Measurements from ENCODE around the gene TREML4.

The TREML4 gene

DNA sequence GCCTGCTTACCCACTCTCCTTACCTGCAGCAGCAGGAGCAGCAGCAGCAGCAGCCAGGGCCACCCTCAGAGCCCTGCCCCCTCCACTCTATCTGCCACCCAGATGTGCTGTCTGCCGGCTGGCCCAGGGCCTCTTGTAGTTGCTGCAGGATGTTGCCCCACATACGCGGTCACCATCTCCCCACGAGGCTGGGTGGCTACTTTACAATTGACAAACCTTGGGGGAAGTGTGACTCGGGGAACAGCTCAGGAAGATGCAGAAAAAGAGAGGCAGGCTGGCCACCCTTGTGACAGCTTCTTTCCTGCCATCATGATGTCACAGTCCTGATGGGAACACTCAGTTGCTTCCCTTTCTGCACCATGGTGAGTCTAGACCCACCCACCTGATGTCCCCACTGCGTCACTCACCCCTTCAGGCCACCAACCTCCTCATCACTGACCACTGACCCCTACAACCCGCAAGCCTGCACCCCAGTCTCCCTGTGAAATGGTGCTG lies 43.8 kb downstream of the TREML4 start:
- H3K36me3 ChIP-seq (ENCODE audit: control insufficient read depth, insufficient read depth, low read length) = no peaks in the 10 kb centered on the region
- H3K4me1 ChIP-seq (ENCODE audit: control insufficient read depth, insufficient read depth, low read length, poor library complexity, severe bottlenecking) = no peaks in the 10 kb centered on the region
- no peaks in the 10 kb centered on the region for H3K9me3 ChIP-seq (ENCODE audit: control insufficient read depth, low read length)
- H3K4me3 ChIP-seq (ENCODE audit: extremely low read depth, insufficient read depth, low read length, poor library complexity, severe bottlenecking) = no peak overlapping the region
- H3K27ac ChIP-seq (ENCODE audit: low read depth, low read length, severe bottlenecking) = no peak overlapping the region
- WGBS, 2 experiments (ENCODE audit: insufficient coverage in 2 of 2) = 83 to 84% methylated on average over 7 of the region's 7 CpGs

GRCh38 chr6:41272591-41273240 lies 44.6 kb downstream of the TREML4 start:
- no peaks in the 10 kb centered on the region for H3K4me1 ChIP-seq (ENCODE audit: control insufficient read depth, insufficient read depth, low read length, poor library complexity, severe bottlenecking)
- no peaks in the 10 kb centered on the region for H3K9me3 ChIP-seq (ENCODE audit: control insufficient read depth, low read length)
- WGBS, 2 experiments (ENCODE audit: insufficient coverage in 2 of 2) = 95 to 100% methylated on average over 4 to 5 of the region's 5 CpGs
- H3K36me3 ChIP-seq (ENCODE audit: control insufficient read depth, insufficient read depth, low read length) = no peaks in the 10 kb centered on the region
- H3K4me3 ChIP-seq (ENCODE audit: extremely low read depth, insufficient read depth, low read length, poor library complexity, severe bottlenecking) = no peak overlapping the region
- H3K27ac ChIP-seq (ENCODE audit: low read depth, low read length, severe bottlenecking) = no peak overlapping the region

- Histone ChIP-seq H3K9me3 (ENCODE audit: control insufficient read depth, low read length) (no peaks in the 10 kb centered on the region), H3K27ac (ENCODE audit: low read depth, low read length, severe bottlenecking) (no peak overlapping the region), H3K36me3 (ENCODE audit: control insufficient read depth, insufficient read depth, low read length) (no peaks in the 10 kb centered on the region), H3K4me3 (ENCODE audit: extremely low read depth, insufficient read depth, low read length, poor library complexity, severe bottlenecking) (no peak overlapping the region), H3K4me1 (ENCODE audit: control insufficient read depth, insufficient read depth, low read length, poor library complexity, severe bottlenecking) (no peaks in the 10 kb centered on the region)
- 60 to 80% methylated on average over 1 to 2 of the region's 5 CpGs for WGBS, 2 experiments (ENCODE audit: insufficient coverage in 2 of 2)
These were observed 45.6 kb downstream of the TREML4 start for GRCh38 chr6:41273714-41274113.

- Histone ChIP-seq H3K36me3 (ENCODE audit: control insufficient read depth, insufficient read depth, low read length) (no peaks in the 10 kb centered on the region), H3K4me3 (ENCODE audit: extremely low read depth, insufficient read depth, low read length, poor library complexity, severe bottlenecking) (no peak overlapping the region), H3K27ac (ENCODE audit: low read depth, low read length, severe bottlenecking) (no peak overlapping the region), H3K4me1 (ENCODE audit: control insufficient read depth, insufficient read depth, low read length, poor library complexity, severe bottlenecking) (no peaks in the 10 kb centered on the region), H3K9me3 (ENCODE audit: control insufficient read depth, low read length) (no peaks in the 10 kb centered on the region)
- no CpG with 5 or more reads among the region's 2 CpGs for WGBS, 2 experiments (ENCODE audit: insufficient coverage in 2 of 2)
These were observed 46.1 kb downstream of the TREML4 start for GRCh38 chr6:41274256-41274655.

- H3K4me1 ChIP-seq (ENCODE audit: control insufficient read depth, insufficient read depth, low read length, poor library complexity, severe bottlenecking) = no peaks in the 10 kb centered on the region
- WGBS, 2 experiments (ENCODE audit: insufficient coverage in 2 of 2) = 80 to 90% methylated on average over 4 of the region's 4 CpGs
These were observed 47.3 kb downstream of the TREML4 start for GRCh38 chr6:41275489-41275888.

GRCh38 chr6:41277605-41278004 lies 49.5 kb downstream of the TREML4 start:
- H3K4me1 ChIP-seq (ENCODE audit: control insufficient read depth, insufficient read depth, low read length, poor library complexity, severe bottlenecking) = no peaks in the 10 kb centered on the region
- no peak overlapping the region for H3K4me3 ChIP-seq (ENCODE audit: extremely low read depth, insufficient read depth, low read length, poor library complexity, severe bottlenecking)
- no peaks in the 10 kb centered on the region for H3K36me3 ChIP-seq (ENCODE audit: control insufficient read depth, insufficient read depth, low read length)
- no peak overlapping the region for H3K27ac ChIP-seq (ENCODE audit: low read depth, low read length, severe bottlenecking)
- H3K9me3 ChIP-seq (ENCODE audit: control insufficient read depth, low read length) = no peaks in the 10 kb centered on the region
- WGBS, 2 experiments (ENCODE audit: insufficient coverage in 2 of 2) = 89 to 100% methylated on average over 1 to 2 of the region's 2 CpGs

More at GRCh38 chr6:41275489-41275888, 47.3 kb downstream of the TREML4 start:
- Histone ChIP-seq H3K36me3 (ENCODE audit: control insufficient read depth, insufficient read depth, low read length) (no peaks in the 10 kb centered on the region), H3K9me3 (ENCODE audit: control insufficient read depth, low read length) (no peaks in the 10 kb centered on the region), H3K27ac (ENCODE audit: low read depth, low read length, severe bottlenecking) (no peak overlapping the region), H3K4me3 (ENCODE audit: extremely low read depth, insufficient read depth, low read length, poor library complexity, severe bottlenecking) (no peak overlapping the region)

GRCh38 chr6:41278699-41279405 lies 50.7 kb downstream of the TREML4 start:
- no peaks in the 10 kb centered on the region for H3K9me3 ChIP-seq (ENCODE audit: control insufficient read depth, low read length)
- 40 to 57% methylated on average over 7 to 10 of the region's 10 CpGs for WGBS, 2 experiments (ENCODE audit: insufficient coverage in 2 of 2)
- H3K4me3 ChIP-seq (ENCODE audit: extremely low read depth, insufficient read depth, low read length, poor library complexity, severe bottlenecking) = no peak overlapping the region
- H3K27ac ChIP-seq (ENCODE audit: low read depth, low read length, severe bottlenecking) = no peak overlapping the region
- H3K36me3 ChIP-seq (ENCODE audit: control insufficient read depth, insufficient read depth, low read length) = no peaks in the 10 kb centered on the region
- no peaks in the 10 kb centered on the region for H3K4me1 ChIP-seq (ENCODE audit: control insufficient read depth, insufficient read depth, low read length, poor library complexity, severe bottlenecking)

DNA sequence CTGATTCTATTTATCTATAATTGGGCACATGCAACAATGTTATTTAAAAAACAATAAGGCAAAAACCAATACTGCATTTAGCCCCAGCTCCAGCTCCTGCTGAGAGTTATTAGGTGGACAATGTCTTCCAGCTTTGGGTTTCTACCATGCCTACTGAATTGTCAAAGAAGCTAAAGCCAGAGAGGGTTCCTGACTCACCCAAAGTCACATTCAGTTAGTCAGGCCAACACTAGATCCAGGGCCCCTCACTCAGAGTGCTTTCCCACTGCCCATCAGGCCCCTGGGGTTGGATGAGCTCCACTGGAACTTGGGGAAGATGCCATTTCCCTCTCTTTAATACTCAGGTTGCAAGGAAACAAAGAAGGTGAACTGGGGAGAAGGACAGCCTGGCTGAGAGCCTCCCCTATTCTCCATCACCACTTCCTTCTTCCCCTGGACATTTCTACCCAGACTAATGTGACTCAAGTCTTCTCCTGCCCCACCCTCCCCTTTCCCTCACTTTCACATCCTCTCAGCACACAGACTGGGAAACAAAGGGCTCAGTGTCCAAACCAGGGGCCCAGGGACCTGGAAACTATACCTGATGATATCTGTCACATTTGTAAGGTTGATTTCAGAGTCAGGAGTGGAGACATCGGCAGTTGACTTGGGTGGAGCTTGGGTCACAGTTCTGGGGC lies 52.4 kb downstream of the TREML4 start:
- Histone ChIP-seq H3K9me3 (ENCODE audit: control insufficient read depth, low read length) (no peaks in the 10 kb centered on the region), H3K27ac (ENCODE audit: low read depth, low read length, severe bottlenecking) (no peak overlapping the region), H3K4me1 (ENCODE audit: control insufficient read depth, insufficient read depth, low read length, poor library complexity, severe bottlenecking) (no peaks in the 10 kb centered on the region), H3K36me3 (ENCODE audit: control insufficient read depth, insufficient read depth, low read length) (no peaks in the 10 kb centered on the region), H3K4me3 (ENCODE audit: extremely low read depth, insufficient read depth, low read length, poor library complexity, severe bottlenecking) (no peak overlapping the region)
- 89% methylated on average over 1 of the region's 1 CpG; no CpG with 5 or more reads in 1 of the 2 experiments for WGBS, 2 experiments (ENCODE audit: insufficient coverage in 2 of 2)

GRCh38 chr6:41283600-41283999 lies 55.5 kb downstream of the TREML4 start:
- Histone ChIP-seq H3K9me3 (ENCODE audit: control insufficient read depth, low read length) (no peaks in the 10 kb centered on the region), H3K27ac (ENCODE audit: low read depth, low read length, severe bottlenecking) (no peak overlapping the region), H3K4me1 (ENCODE audit: control insufficient read depth, insufficient read depth, low read length, poor library complexity, severe bottlenecking) (no peaks in the 10 kb centered on the region), H3K36me3 (ENCODE audit: control insufficient read depth, insufficient read depth, low read length) (no peaks in the 10 kb centered on the region), H3K4me3 (ENCODE audit: extremely low read depth, insufficient read depth, low read length, poor library complexity, severe bottlenecking) (no peak overlapping the region)
- whole genome bisulfite sequencing, 2 experiments (ENCODE audit: insufficient coverage in 2 of 2) = 94% methylated on average over 2 of the region's 3 CpGs

DNA sequence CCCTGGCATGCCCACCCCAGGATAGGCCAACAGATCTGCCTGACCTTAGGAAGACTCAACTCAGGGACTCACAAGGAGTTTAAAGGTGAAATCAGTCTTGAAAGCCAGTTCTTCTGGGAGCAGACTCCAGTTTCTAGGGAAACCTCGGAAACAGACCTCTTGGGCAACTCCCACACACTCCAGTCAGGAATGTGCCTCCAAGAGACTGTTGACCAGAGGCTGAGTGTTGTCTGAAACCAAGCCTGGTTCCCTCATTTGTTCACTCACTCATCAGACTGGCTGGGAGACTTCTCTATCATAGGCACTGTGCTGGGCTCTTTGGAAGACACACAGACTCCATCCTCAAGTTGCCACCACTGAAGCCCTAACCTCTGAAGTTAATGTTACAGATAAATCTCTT lies 56.6 kb downstream of the TREML4 start:
- no peaks in the 10 kb centered on the region for H3K9me3 ChIP-seq (ENCODE audit: control insufficient read depth, low read length)
- H3K27ac ChIP-seq (ENCODE audit: low read depth, low read length, severe bottlenecking) = no peak overlapping the region
- WGBS, 2 experiments (ENCODE audit: insufficient coverage in 2 of 2) = 43 to 62% methylated on average over 1 of the region's 1 CpG

More for the DNA sequence above, 56.6 kb downstream of the TREML4 start:
- Histone ChIP-seq H3K4me1 (ENCODE audit: control insufficient read depth, insufficient read depth, low read length, poor library complexity, severe bottlenecking) (no peaks in the 10 kb centered on the region), H3K36me3 (ENCODE audit: control insufficient read depth, insufficient read depth, low read length) (no peaks in the 10 kb centered on the region), H3K4me3 (ENCODE audit: extremely low read depth, insufficient read depth, low read length, poor library complexity, severe bottlenecking) (no peak overlapping the region)
